HG03565 (cell line): ENCODE results near the gene SOX8.

Source experiments
- ATAC-seq: cut with Tn5 transposase; IDR thresholded peaks from one replicate; pipeline ENCODE4 v1.9.1; 2021; ENCODE audit warnings: mild to moderate bottlenecking, moderate library complexity; ENCODE audit not compliant: unreplicated experiment

The SOX8 gene

GRCh38 chr16:986411-986810 is 4.8 kb downstream of the SOX8 start:
- ATAC-seq, result no peak

GRCh38 chr16:986925-987582 is 5.5 kb downstream of the SOX8 start:
- no peak for ATAC-seq

DNA sequence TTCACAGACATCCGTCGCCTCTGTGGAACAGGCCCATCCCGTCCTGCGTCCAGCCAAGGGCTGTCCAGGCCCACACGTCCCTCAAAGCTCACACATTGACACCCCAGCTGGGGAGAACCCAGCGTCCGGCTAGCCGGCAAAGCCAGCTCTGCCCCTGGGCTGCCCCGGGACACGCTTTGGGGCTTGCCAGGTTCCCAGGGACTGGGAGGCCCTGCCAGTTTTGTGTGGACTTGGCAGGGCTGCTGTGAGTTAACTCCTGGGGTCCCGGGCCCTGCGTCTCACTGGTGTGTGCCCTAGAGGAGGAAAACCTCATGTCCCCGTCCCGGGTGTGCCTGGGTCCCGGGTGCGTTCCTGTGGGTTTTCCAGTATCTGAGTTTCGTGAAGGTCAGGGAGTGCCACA is 6.3 kb downstream of the SOX8 start:
- ATAC-seq, result no peak

DNA sequence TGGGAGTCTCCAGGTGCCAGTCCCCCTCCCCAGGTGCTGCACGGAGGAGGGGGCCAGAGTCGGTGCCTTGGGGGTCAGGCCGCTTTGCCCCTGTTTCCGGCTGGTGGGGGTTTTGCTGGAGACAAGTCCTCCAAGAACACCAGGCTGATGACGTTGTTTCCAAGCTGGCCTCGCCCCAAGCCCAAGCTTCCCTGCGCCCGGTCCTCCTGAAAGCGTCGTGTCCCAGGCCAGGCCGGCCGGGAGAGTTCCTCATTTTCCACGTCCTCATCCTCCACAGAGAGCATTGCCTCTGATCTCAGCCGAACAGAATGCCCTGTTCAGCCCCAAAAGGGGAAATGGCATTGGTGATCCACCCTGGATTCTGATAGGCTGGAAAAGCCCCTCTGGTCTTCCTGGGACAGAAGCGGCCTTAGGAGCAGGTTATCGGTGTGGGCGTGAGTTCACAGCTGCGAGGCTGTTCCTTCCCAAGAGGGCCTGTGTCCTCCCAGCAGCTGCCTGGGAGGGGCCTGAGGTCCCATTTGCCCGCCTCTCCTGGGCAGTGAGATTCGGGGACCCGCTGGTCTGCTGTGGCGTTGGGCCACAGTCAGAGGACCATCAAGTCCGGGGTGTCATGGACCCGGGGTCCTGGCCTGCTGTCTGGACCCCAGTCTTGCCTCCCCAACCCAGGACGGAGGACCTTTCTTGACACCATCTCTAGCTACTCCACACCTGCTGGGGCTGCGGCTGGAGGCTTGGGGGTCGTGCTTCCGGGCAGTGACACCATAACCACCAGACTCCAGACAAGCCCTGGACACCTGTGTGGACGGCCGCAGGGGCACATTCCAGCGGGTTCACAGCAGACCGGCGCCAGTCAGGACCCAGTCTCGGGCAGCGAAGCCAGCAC is 7.1 kb downstream of the SOX8 start:
- ATAC-seq, result no peak

DNA sequence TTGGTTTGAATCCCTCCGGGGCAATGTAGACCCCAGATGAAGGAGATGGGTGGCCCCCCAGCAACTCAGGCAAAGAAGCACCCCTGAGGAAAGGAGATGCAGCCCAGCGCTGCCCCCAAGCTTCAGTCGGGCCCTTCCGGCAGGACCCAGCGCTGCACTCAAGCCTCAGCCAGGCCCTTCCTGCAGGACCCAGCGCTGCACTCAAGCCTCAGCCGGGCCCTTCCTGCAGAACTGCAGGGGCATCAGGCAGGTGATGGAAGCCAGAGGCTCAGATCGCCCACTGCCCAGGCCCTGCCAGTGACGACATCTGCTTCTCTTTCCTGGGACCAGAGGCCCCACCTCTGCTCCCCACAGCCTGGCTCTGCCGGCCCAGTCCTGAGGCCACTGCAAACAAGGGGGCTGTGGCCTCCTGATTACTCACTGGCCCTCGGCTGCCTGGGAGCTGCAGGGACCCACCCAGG is 7.8 kb downstream of the SOX8 start:
- no peak for ATAC-seq

GRCh38 chr16:990516-991291 is 9.1 kb downstream of the SOX8 start:
- no peak for ATAC-seq

DNA sequence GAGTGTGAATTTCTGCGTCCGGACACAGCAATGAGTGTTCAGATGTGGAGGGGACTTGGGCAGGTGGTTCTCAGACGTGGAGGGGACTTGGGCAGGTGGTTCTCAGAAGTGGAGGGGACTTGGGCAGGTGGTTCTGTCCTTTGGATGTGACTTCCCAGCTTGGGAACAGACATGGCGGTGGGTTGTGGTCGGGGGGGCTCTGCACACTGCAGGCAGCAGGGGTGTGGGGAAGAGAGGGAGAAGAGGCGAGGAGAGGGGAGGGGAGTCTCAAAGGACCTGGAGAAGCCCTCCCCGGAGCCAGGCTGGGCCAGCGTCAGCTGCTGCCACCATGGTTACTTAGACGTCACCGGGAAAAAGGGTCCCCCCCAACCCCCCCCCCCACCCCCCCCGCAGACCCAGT is 9.8 kb downstream of the SOX8 start:
- no peak for ATAC-seq

DNA sequence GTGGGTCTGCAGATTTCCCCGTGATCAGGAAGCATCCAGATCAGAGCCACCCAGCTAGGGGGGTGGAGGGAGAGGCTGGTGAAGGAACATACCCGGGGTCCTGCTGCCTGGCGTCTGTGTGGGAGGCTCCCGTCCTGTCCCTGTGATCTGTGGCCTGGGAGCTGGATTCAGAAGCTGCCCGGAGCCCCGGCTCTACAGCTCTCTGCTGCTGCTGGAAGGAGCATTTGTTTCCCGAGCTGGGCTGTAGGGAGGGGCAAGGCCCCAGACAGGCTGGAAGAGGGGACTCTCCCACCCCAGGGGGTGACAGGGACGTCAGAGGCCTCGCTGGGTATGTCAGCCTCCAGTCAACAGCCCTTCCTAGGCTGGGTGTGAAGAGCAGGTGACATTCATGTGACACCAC is 10.2 kb downstream of the SOX8 start:
- no peak for ATAC-seq

DNA sequence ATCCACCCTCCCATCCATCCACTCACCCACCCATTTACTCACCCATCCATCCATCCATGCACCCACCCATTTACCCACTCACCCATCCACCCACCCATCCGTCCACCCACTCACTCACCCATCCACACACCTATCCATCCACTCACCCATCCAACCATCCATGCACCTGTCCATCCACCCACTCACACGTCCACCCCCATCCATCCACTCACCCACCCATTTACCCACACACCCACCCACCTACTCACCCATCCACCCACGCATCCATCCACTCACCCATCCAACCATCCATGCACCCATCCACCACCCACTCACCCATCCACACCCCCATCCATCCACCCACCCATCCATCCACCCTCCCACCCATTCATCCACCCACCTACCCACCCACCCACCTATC is 12.2 kb downstream of the SOX8 start:
- ATAC-seq, result no peak

GRCh38 chr16:995087-995486 is 13.5 kb downstream of the SOX8 start:
- no peak for ATAC-seq

GRCh38 chr16:995783-996182 is 14.2 kb downstream of the SOX8 start:
- no peak for ATAC-seq

DNA sequence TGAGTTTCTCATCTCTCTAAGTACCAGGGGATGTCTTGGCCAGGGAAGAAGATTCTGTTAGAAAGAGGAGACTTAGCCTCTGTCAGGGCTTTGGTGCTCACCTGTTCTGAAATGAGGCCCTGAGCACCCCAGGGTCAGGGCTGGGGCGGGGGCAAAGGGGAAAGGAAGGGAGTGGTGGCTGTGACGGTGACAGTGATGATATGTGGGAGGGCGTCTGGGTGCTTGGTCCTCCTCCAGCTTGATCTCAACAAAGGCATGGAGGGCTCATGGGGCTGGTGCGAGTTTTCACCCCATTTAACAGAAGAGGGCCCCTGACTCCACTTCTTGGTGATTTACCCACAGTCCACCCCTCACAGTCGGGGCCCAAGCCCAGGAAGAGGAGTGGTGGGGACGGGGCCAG is 15.1 kb downstream of the SOX8 start:
- ATAC-seq, result no peak

DNA sequence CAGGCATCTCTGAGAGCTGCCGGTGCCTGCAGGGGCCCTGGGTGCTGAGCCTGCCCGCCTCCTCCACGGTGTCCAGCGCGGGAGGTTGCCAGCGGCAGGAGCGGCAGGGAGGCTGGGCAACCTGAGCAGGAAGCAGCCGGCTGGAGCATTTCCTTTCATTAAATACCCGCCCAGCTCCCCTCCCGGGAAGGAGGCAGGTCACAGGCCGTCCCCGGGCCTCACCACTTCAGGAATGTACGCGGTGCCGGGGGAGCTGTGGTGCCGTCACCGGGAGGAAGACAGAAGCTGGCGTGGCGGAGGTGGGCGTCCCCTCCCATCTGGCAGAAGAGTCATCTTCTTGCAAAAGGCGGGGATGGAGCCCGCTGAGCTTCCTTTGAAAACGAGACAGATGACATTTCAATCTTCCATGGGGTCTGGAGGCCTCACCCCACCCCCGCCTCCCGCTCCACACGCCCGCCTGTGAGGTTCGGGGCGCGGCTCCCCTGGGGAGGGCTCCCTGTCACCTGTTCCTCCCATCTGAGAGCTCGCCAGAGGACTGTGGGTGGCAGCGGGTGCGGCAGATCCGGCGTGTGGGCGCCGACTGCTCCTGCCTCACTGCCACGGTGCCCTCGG is 16.0 kb downstream of the SOX8 start:
- ATAC-seq, result no peak

- ATAC-seq, result no peak
Observed at GRCh38 chr16:998211-998610, 16.6 kb downstream of the SOX8 start.

- ATAC-seq, result no peak
Observed at GRCh38 chr16:998615-999014, 17.0 kb downstream of the SOX8 start.

GRCh38 chr16:999677-1000076 is 18.1 kb downstream of the SOX8 start:
- ATAC-seq, result no peak

DNA sequence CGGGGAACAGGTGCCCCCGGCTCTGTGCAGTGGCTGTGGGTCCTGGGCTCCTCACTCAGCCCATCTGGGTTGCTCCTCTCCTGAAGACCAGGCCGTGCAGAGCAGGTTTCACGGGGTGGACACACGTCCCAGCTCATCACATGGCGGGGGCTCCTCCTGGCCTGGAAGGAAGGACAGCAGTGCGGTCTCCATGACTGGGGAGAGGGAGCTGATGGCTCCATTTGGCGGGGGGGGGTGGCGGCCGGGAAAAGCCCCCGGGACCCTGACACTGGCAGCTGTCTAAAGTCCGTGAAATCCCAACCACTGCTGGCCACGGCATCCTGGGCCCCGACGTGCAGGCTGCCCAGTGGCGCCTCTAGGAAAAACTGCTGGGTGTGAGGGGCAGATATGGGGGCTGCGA is 19.0 kb downstream of the SOX8 start:
- ATAC-seq, result no peak

GRCh38 chr16:1001096-1001495 is 19.5 kb downstream of the SOX8 start:
- no peak for ATAC-seq

- ATAC-seq, result no peak
Observed at GRCh38 chr16:1002399-1003166, 21.0 kb downstream of the SOX8 start.
